ENCODE data around the gene MEA1. TPM values are rescaled to one million over a fixed set of nuclear protein-coding genes. Genes with fewer than 3 reads are reported as not detected.

Gene MEA1
- 90.8 to 113 TPM (median 93.1 TPM) in 5 replicates for total RNA-seq (2022; extraction: Qiagen RNA extraction; ENCODE audit: low read depth)

GRCh38 chr6:43013843-43014433, at the start of gene MEA1, which contains the start of gene KLHDC3:
Gene MEA1 (minus strand): TSS chr6:43013946. CDS start chr6:43013813, 133 bp downstream.
Gene KLHDC3 (plus strand): TSS chr6:43014249. CDS start chr6:43017193, 2,944 bp downstream.

GRCh38 chr6:43059168-43060033, 45.7 kb upstream of the MEA1 start, which contains the start of the genes KLC4 and MRPL2:
Gene KLC4 (plus strand): TSS chr6:43059631. CDS start chr6:43061336, 1,705 bp downstream.
Gene MRPL2 (minus strand): TSS chr6:43059434. CDS start chr6:43059381, 53 bp downstream.

GRCh38 chr6:43053545-43054205, 39.9 kb upstream of the MEA1 start, which contains the start of gene CUL7:
Gene CUL7 (minus strand): TSS chr6:43053851. CDS start chr6:43052788, 1,063 bp downstream.

GRCh38 chr6:43021270-43022047, 7.7 kb upstream of the MEA1 start, which contains the start of gene RRP36:
Gene RRP36 (plus strand): TSS chr6:43021623. CDS start chr6:43021655, 32 bp downstream.

GRCh38 chr6:42984001-42984923, 29.5 kb downstream of the MEA1 start, which contains the start of gene PPP2R5D:
Gene PPP2R5D (plus strand): TSS chr6:42984570. CDS start chr6:42984678, 108 bp downstream.

GRCh38 chr6:42978839-42979522, 34.8 kb downstream of the MEA1 start, which contains the start of gene PEX6:
Gene PEX6 (minus strand): TSS chr6:42979181. CDS start chr6:42979150, 31 bp downstream.

Other genes with a start within 250 kb of the MEA1 start
- 2.2 to 3.3 TPM (median 3.1 TPM) in 5 replicates for gene BICRAL, start 231.9 kb downstream of the MEA1 start, total RNA-seq (2022; extraction: Qiagen RNA extraction; ENCODE audit: low read depth)
- gene RPL7L1, start 134.3 kb downstream of the MEA1 start, total RNA-seq (2022; extraction: Qiagen RNA extraction; ENCODE audit: low read depth) = 68.4 to 100 TPM (median 71.5 TPM) in 5 replicates
- gene PTCRA, start 97.9 kb downstream of the MEA1 start, total RNA-seq (2022; extraction: Qiagen RNA extraction; ENCODE audit: low read depth) = not detected in 5 replicates
- gene CNPY3, start 84.5 kb downstream of the MEA1 start, total RNA-seq (2022; extraction: Qiagen RNA extraction; ENCODE audit: low read depth) = 36.6 to 45.7 TPM (median 42.7 TPM) in 5 replicates
- gene GNMT, start 53.2 kb downstream of the MEA1 start, total RNA-seq (2022; extraction: Qiagen RNA extraction; ENCODE audit: low read depth) = 0.18 to 0.24 TPM (median 0.19 TPM) in 3 of 5 replicates, not detected in the others
- gene PEX6, start 34.8 kb downstream of the MEA1 start, total RNA-seq (2022; extraction: Qiagen RNA extraction; ENCODE audit: low read depth) = 5.0 to 9.2 TPM (median 7.5 TPM) in 5 replicates
- 25.0 to 28.8 TPM (median 26.9 TPM) in 5 replicates for gene PPP2R5D, start 29.4 kb downstream of the MEA1 start, total RNA-seq (2022; extraction: Qiagen RNA extraction; ENCODE audit: low read depth)
- 26.1 to 32.1 TPM (median 30.4 TPM) in 5 replicates for gene KLHDC3, start 303 bp upstream of the MEA1 start, total RNA-seq (2022; extraction: Qiagen RNA extraction; ENCODE audit: low read depth)
- gene RRP36, start 7.7 kb upstream of the MEA1 start, total RNA-seq (2022; extraction: Qiagen RNA extraction; ENCODE audit: low read depth) = 67.5 to 87.2 TPM (median 72.5 TPM) in 5 replicates
- gene CUL7, start 39.9 kb upstream of the MEA1 start, total RNA-seq (2022; extraction: Qiagen RNA extraction; ENCODE audit: low read depth) = 5.9 to 8.0 TPM (median 7.1 TPM) in 5 replicates
- 55.2 to 71.0 TPM (median 62.7 TPM) in 5 replicates for gene MRPL2, start 45.5 kb upstream of the MEA1 start, total RNA-seq (2022; extraction: Qiagen RNA extraction; ENCODE audit: low read depth)
- 5.6 to 8.1 TPM (median 7.2 TPM) in 5 replicates for gene KLC4, start 45.7 kb upstream of the MEA1 start, total RNA-seq (2022; extraction: Qiagen RNA extraction; ENCODE audit: low read depth)
- gene PTK7, start 62.4 kb upstream of the MEA1 start, total RNA-seq (2022; extraction: Qiagen RNA extraction; ENCODE audit: low read depth) = 4.1 to 5.1 TPM (median 4.4 TPM) in 5 replicates
- gene SRF, start 157.3 kb upstream of the MEA1 start, total RNA-seq (2022; extraction: Qiagen RNA extraction; ENCODE audit: low read depth) = 12.3 to 18.7 TPM (median 17.9 TPM) in 5 replicates
- gene CUL9, start 168.2 kb upstream of the MEA1 start, total RNA-seq (2022; extraction: Qiagen RNA extraction; ENCODE audit: low read depth) = 6.8 to 8.8 TPM (median 8.4 TPM) in 5 replicates
- gene DNPH1, start 215.5 kb upstream of the MEA1 start, total RNA-seq (2022; extraction: Qiagen RNA extraction; ENCODE audit: low read depth) = 68.6 to 103 TPM (median 100 TPM) in 5 replicates
- 0.03 to 0.09 TPM (median 0.06 TPM) in 4 of 5 replicates, not detected in the other for gene TTBK1, start 229.5 kb upstream of the MEA1 start, total RNA-seq (2022; extraction: Qiagen RNA extraction; ENCODE audit: low read depth)